ENCODE measurements around the gene THSD7A.

THSD7A gene

GRCh38 chr7:11369696-11370095 lies 462.3 kb downstream of the THSD7A start:
- DNase-seq (ENCODE audit: low spot score) = no peak
- in situ Hi-C loops (cut with MboI; ENCODE audit: low sequenced_read_pairs, unreplicated experiment) = no loop called here
- TF ChIP-seq CTCF (IDR thresholded peaks at IDR 0.05; ENCODE audit: borderline replicate concordance, control extremely low read depth, extremely low read depth, insufficient read depth, missing control alignments) = no peak

GRCh38 chr7:11366118-11366517 lies 465.9 kb downstream of the THSD7A start:
- DNase-seq (ENCODE audit: low spot score) = no peak
- in situ Hi-C loops (cut with MboI; ENCODE audit: low sequenced_read_pairs, unreplicated experiment) = no loop called here
- no peak for TF ChIP-seq CTCF (IDR thresholded peaks at IDR 0.05; ENCODE audit: borderline replicate concordance, control extremely low read depth, extremely low read depth, insufficient read depth, missing control alignments)

GRCh38 chr7:11358637-11359036 lies 473.4 kb downstream of the THSD7A start:
- no peak for DNase-seq (ENCODE audit: low spot score)
- TF ChIP-seq CTCF (IDR thresholded peaks at IDR 0.05; ENCODE audit: borderline replicate concordance, control extremely low read depth, extremely low read depth, insufficient read depth, missing control alignments) = no peak
- in situ Hi-C loops (cut with MboI; ENCODE audit: low sequenced_read_pairs, unreplicated experiment) = no loop called here

GRCh38 chr7:11355399-11356005 lies 476.5 kb downstream of the THSD7A start:
- no peak for TF ChIP-seq CTCF (IDR thresholded peaks at IDR 0.05; ENCODE audit: borderline replicate concordance, control extremely low read depth, extremely low read depth, insufficient read depth, missing control alignments)
- in situ Hi-C loops (cut with MboI; ENCODE audit: low sequenced_read_pairs, unreplicated experiment) = no loop called here
- DNase-seq (ENCODE audit: low spot score) = no peak

GRCh38 chr7:11346302-11346701 lies 485.7 kb downstream of the THSD7A start:
- DNase-seq (ENCODE audit: low spot score) = no peak
- in situ Hi-C loops (cut with MboI; ENCODE audit: low sequenced_read_pairs, unreplicated experiment) = no loop called here

GRCh38 chr7:11345621-11346020 lies 486.4 kb downstream of the THSD7A start:
- no peak for DNase-seq (ENCODE audit: low spot score)
- in situ Hi-C loops (cut with MboI; ENCODE audit: low sequenced_read_pairs, unreplicated experiment) = no loop called here
- TF ChIP-seq CTCF (IDR thresholded peaks at IDR 0.05; ENCODE audit: borderline replicate concordance, control extremely low read depth, extremely low read depth, insufficient read depth, missing control alignments) = no peak

More at GRCh38 chr7:11346302-11346701, 485.7 kb downstream of the THSD7A start:
- no peak for TF ChIP-seq CTCF (IDR thresholded peaks at IDR 0.05; ENCODE audit: borderline replicate concordance, control extremely low read depth, extremely low read depth, insufficient read depth, missing control alignments)

Measured in GM13976 (cell line).